A673 (cell line): ENCODE data around the gene CIZ1. TPM values are rescaled to one million over a fixed set of nuclear protein-coding genes. Genes with fewer than 3 reads are reported as not detected.

Experiments used
- BruUV-seq: library from RNA; stranded (reverse); fragments of 400-500 nt; replicated peaks from 2 replicates; lab custom pipeline; 2021; lab: Mats Ljungman, UMichigan
- CTCF ChIA-PET: fragments of 300-600 bp; sonication (Branson Sonifier 250); formaldehyde crosslinking; loops from one replicate; lab custom pipeline; 2022; ENCODE audit warnings: antibody characterized with exemption; lab: Charles Lee
- POLR2A ChIA-PET: fragments of 300-600 bp; sonication (Branson Sonifier 250); formaldehyde crosslinking; loops from one replicate; lab custom pipeline; 2022; ENCODE audit warnings: antibody characterized with exemption; ENCODE audit not compliant: low non-redundant PET; lab: Charles Lee
- DNase-seq: peaks from one replicate; pipeline ENCODE4 v3.0.0-alpha.2; 2015; ENCODE audit warnings: low spot score
- H3K27ac ChIP-seq: fragments of 200-600 bp; sonication (generic); 2 replicates; pipeline ENCODE4 v1.5.1; 2016; ENCODE audit warnings: mixed run types, low read depth, mild to moderate bottlenecking, mixed read lengths, antibody characterized with exemption, low read length; ENCODE audit not compliant: poor library complexity, severe bottlenecking
- H3K27me3 ChIP-seq: fragments of 200-600 bp; sonication (generic); replicated peaks from 2 replicates; pipeline ENCODE4 v1.6.1; 2017; ENCODE audit warnings: mixed run types, low read depth, mild to moderate bottlenecking, mixed read lengths, antibody characterized with exemption, low read length; ENCODE audit not compliant: insufficient read depth, poor library complexity
- H3K36me3 ChIP-seq: fragments of 200-600 bp; sonication (generic); 2 replicates; pipeline ENCODE4 v1.6.1; 2016; ENCODE audit warnings: mixed run types, mild to moderate bottlenecking, mixed read lengths, antibody characterized with exemption, low read length; ENCODE audit not compliant: insufficient read depth, poor library complexity, severe bottlenecking
- H3K4me1 ChIP-seq: fragments of 200-600 bp; sonication (generic); 2 replicates; pipeline ENCODE4 v1.6.1; 2017; ENCODE audit warnings: mixed run types, mild to moderate bottlenecking, mixed read lengths, antibody characterized with exemption, low read length; ENCODE audit not compliant: insufficient read depth, poor library complexity, severe bottlenecking
- H3K4me3 ChIP-seq: fragments of 200-600 bp; sonication (generic); 2 replicates; pipeline ENCODE4 v1.5.1; 2016; ENCODE audit warnings: low read depth, mixed run types, mild to moderate bottlenecking, mixed read lengths, low read length; ENCODE audit not compliant: poor library complexity, severe bottlenecking
- H3K9me3 ChIP-seq: fragments of 200-600 bp; sonication (generic); 2 replicates; pipeline ENCODE4 v1.6.1; 2016; ENCODE audit warnings: mixed run types, low read depth, mild to moderate bottlenecking, mixed read lengths, antibody characterized with exemption, low read length; ENCODE audit not compliant: poor library complexity, severe bottlenecking
- EZH2 ChIP-seq: fragments of 200-600 bp; sonication (generic); IDR thresholded peaks from 2 replicates; pipeline ENCODE4 v1.6.1; 2017; ENCODE audit warnings: borderline replicate concordance, low read depth, mild to moderate bottlenecking, mixed read lengths, antibody characterized with exemption, low read length; ENCODE audit not compliant: poor library complexity, severe bottlenecking
- intact Hi-C: fragments of 100-400 bp; cut with micrococcal nuclease; formaldehyde crosslinking; loops from one replicate; pipeline ENCODE4 v1.10.0; 2022; ENCODE audit not compliant: unreplicated experiment
- total RNA-seq: library from RNA; stranded (reverse); gene quantifications from 2 replicates; pipeline ENCODE4 v1.2.3, GENCODE V29; 2021
- TF ChIP-seq, protein P1 (sequence below): fragments of 300-800, 200-600 bp; sonication (generic); conservative IDR thresholded peaks from 2 replicates; pipeline ENCODE4 v1.5.1; 2017; ENCODE audit warnings: low read depth, mild to moderate bottlenecking, antibody characterized with exemption, low read length, moderate library complexity, mixed read lengths

CIZ1 gene
- total RNA-seq, 1 experiment from 2014 or later = 158 TPM

DNA sequence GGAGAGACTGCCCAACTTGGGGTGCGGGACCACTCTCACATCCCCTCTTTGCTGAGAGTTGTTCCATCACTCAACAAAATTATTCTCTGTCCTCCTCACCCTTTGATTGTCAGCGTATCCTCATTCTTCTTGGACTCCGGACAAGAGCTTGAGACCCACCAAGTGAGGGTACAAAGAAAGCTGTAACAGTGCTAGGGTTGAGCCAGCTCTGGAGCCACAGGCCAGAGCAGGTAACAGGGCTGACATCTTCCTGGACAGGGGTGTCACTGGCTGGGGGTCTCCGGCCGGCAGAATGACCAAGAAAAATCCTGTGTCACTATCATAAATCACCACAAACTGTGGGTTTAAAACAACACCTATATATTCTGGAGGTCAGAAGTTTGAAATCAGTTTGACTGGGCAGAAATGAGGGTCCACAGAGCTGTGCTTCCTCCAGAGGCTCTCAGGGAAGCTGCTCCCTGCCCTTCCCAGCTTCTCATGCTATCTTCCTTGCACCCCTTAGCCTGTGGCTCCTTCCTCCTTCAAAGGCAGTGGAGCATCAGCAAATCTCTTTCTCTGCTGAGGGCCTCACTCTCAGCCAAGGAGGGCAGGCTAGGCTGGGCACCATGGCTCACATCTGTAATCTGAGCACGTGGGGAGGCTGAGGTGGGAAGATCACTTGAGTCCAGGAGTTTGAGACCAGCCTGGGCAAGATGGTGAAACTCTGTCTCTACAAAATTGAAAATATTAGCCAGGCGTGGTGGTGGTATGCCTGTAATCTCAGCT lies 35.5 kb downstream of the CIZ1 start:
- Histone ChIP-seq H3K27me3 (no peaks in the 10 kb centered on the region), H3K4me1 (peaks cover 7% of the 10 kb centered on the region), H3K9me3 (no peaks in the 10 kb centered on the region), H3K4me3 (no peak overlapping the region), H3K36me3 (no peaks in the 10 kb centered on the region), H3K27ac (no peak overlapping the region)
- TF ChIP-seq EZH2 = no peak
- TF ChIP-seq, protein P1, sequence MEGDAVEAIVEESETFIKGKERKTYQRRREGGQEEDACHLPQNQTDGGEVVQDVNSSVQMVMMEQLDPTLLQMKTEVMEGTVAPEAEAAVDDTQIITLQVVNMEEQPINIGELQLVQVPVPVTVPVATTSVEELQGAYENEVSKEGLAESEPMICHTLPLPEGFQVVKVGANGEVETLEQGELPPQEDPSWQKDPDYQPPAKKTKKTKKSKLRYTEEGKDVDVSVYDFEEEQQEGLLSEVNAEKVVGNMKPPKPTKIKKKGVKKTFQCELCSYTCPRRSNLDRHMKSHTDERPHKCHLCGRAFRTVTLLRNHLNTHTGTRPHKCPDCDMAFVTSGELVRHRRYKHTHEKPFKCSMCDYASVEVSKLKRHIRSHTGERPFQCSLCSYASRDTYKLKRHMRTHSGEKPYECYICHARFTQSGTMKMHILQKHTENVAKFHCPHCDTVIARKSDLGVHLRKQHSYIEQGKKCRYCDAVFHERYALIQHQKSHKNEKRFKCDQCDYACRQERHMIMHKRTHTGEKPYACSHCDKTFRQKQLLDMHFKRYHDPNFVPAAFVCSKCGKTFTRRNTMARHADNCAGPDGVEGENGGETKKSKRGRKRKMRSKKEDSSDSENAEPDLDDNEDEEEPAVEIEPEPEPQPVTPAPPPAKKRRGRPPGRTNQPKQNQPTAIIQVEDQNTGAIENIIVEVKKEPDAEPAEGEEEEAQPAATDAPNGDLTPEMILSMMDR = no peak
- ChIA-PET CTCF (no interaction called here), POLR2A (no interaction called here)
- intact Hi-C loops = no loop called here
- no TSS peak for BruUV-seq
- no peak for DNase-seq

DNA sequence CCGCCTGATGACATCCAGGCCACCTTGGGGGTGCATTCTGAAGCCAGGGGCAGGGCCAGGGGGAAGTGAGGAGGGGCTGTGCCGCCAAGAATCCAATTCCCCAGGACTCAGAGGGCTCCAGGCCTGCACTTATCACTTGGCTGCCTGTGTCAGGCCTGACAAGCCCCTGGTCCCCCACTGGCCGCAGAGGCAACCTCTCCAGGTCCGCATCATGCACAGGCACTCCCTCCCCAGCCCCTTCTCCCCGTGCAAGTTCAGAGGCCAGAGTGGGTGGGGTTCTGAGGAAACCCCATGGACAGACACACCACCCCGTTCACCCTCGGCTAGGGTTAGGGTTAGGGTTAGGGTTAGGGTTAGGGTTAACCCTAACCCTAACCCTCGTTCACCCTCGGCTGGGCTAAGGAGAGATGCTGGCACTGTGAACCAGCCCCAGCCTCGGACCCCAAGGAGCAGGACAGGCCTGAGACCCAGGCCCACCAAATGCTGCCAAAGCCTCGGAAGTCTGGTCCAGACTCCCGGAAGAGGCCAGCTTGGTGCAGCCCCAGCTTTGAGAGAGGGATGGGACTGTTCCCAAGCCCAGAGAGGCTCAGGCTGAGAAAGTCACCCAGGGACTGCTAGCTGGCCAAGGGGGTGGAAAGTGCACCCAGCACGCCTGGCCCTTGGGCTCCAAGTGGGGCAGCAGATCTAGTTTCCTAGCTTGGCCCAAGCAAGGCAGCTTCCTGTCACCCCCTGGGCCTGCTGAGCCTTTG lies 37.3 kb downstream of the CIZ1 start:
- Histone ChIP-seq H3K27ac (no peak overlapping the region), H3K36me3 (no peaks in the 10 kb centered on the region), H3K4me1 (no peaks in the 10 kb centered on the region), H3K9me3 (no peaks in the 10 kb centered on the region), H3K27me3 (no peaks in the 10 kb centered on the region), H3K4me3 (no peak overlapping the region)
- ChIA-PET POLR2A (no interaction called here), CTCF (no interaction called here)
- no peak for DNase-seq
- intact Hi-C loops = no loop called here
- BruUV-seq = no TSS peak
- no peak for TF ChIP-seq EZH2
- TF ChIP-seq, protein P1 = no peak

DNA sequence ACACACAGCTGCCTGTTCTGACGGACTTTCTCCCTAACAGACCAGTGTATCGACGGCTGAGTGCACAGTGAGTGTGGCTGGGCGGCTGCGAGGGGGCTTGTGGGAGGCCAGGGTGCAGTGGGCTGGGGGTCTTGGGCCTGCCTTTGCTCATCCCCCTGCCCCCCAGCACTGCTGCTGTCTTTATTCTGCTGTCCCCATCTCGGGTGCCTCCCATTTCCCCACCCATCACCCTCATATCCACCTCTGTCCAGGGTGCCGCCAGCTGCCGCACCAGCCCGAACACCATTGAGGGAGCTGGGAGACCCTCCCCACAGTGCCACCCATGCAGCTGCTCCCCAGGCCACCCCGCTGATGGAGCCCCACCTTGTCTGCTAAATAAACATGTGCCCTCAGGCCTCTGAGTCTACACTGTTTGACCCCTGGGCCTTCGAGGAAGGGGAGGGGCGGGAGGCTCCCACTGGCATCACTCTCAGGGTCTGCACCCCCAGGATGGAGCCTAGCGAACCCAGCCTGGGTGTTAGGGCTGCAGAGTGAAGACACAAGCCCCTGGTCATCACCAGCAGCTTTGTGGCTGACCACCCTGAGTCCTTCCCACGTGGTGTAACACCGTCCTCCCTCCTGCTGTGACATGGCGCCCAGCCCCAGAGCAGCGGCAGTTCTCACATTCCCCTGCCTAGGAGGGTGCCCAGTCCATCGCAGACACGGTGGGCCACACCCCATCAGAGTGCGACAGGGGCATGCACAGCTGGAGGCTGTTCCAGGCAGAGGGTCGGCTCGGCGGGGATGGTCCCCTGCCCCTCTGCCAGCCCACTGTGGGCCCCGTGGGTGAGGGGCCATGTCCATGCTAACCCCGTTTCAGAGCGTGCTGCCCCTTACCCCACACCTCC lies 38.1 kb downstream of the CIZ1 start:
- ChIA-PET CTCF (no interaction called here), POLR2A (no interaction called here)
- Histone ChIP-seq H3K4me3 (no peak overlapping the region), H3K9me3 (no peaks in the 10 kb centered on the region), H3K27ac (no peak overlapping the region), H3K36me3 (no peaks in the 10 kb centered on the region), H3K27me3 (no peaks in the 10 kb centered on the region), H3K4me1 (no peaks in the 10 kb centered on the region)
- TF ChIP-seq EZH2 = no peak
- TF ChIP-seq, protein P1 = no peak
- intact Hi-C loops = no loop called here
- BruUV-seq = no TSS peak
- DNase-seq = no peak
